PC-3 (cell line): ENCODE measurements around the gene KRTAP5-4.

Experiments used
- CTCF ChIP-seq: fragments of 300-600 bp; sonication (generic); conservative IDR thresholded peaks from 2 replicates; pipeline ENCODE4 v1.5.1; 2017; ENCODE audit warnings: antibody characterized with exemption, low read depth, mild to moderate bottlenecking, low read length
- EZH2 ChIP-seq: fragments of 300-600 bp; sonication (generic); IDR thresholded peaks from one replicate; pipeline ENCODE4 v1.6.1; 2017; ENCODE audit warnings: antibody characterized with exemption, mild to moderate bottlenecking, low read length; ENCODE audit not compliant: unreplicated experiment

GRCh38 chr11:1644601-1645356 is 22.8 kb upstream of the KRTAP5-4 start:
- no peak for TF ChIP-seq CTCF
- no peak for TF ChIP-seq EZH2
